GM12801 (cell line): Measurements from ENCODE around the gene CAPNS2.

Experiments
- TF ChIP-seq, protein P1 (sequence below): IDR thresholded peaks from one replicate; pipeline ENCODE4 v1.5.1; 2011; ENCODE audit warnings: control low read depth; ENCODE audit not compliant: insufficient read length; ENCODE audit errors: extremely low read depth

Gene CAPNS2

DNA sequence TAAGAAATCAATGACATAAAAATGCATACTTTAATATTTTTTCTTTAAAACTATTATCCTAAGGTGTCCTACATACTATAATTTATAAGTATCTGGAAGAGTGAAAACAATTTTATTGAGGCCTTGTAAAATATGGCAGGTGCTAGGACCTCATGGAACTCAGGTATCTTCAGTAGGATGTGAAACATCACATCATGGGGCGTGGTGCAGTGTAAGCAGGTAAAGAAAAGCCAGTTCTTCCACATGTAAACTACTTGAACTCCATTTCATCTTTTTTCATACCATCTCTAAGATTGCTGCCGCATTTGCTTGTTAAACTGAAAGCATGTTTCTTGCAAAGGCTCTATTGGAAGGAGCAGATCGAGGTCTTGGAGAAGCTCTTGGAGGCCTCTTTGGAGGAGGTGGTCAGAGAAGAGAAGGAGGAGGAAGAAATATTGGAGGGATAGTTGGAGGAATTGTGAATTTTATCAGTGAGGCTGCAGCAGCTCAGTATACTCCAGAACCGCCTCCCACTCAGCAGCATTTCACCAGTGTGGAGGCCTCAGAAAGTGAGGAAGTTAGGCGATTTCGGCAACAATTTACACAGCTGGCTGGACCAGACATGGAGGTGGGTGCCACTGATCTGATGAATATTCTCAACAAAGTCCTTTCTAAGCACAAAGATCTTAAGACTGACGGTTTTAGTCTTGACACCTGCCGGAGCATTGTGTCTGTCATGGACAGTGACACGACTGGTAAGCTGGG, at the start of gene CAPNS2:
TSS of gene CAPNS2 (plus strand) at position 253 of the 744 bp plus-strand sequence. CDS start at position 326, 73 bp downstream.
- TF ChIP-seq, protein P1, sequence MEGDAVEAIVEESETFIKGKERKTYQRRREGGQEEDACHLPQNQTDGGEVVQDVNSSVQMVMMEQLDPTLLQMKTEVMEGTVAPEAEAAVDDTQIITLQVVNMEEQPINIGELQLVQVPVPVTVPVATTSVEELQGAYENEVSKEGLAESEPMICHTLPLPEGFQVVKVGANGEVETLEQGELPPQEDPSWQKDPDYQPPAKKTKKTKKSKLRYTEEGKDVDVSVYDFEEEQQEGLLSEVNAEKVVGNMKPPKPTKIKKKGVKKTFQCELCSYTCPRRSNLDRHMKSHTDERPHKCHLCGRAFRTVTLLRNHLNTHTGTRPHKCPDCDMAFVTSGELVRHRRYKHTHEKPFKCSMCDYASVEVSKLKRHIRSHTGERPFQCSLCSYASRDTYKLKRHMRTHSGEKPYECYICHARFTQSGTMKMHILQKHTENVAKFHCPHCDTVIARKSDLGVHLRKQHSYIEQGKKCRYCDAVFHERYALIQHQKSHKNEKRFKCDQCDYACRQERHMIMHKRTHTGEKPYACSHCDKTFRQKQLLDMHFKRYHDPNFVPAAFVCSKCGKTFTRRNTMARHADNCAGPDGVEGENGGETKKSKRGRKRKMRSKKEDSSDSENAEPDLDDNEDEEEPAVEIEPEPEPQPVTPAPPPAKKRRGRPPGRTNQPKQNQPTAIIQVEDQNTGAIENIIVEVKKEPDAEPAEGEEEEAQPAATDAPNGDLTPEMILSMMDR: no peak

DNA sequence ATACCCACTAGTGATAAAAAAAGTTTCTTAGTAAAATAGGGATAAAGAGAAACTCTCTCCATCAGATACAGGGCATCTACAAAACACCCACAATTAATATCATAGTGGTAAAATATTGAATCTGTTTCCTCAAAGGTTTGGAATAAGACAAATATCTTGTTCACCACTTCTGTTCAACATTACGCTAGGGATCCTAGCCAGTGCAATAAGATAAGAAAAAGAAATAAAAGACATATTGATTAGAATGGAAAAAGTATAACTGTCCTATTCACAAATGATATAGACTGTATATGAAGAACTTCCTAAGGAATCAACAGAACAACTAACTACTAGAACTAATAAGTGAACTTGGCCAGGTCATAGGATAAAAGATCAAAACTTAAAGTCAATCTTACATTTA, 44.7 kb upstream of the CAPNS2 start:
- TF ChIP-seq, protein P1: no peak

DNA sequence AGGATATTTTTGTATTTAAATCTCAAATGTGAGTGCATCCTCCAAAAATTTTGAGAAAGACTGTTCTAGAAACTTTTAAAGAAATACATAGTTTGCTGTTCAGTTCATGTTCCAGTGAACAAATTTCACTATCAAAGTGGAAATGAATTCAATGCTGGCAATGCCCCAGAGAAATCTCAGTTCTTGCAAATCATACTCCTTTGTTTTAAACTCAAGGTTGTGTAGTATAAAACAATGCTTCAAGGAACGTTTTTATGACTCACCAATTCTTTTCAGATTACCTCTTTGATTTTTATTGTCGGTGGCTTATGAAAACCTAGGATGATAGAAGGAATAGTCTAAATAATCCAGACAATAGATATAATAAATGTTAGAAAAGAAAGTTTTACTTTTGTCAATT, 40.0 kb upstream of the CAPNS2 start:
- TF ChIP-seq, protein P1: no peak

DNA sequence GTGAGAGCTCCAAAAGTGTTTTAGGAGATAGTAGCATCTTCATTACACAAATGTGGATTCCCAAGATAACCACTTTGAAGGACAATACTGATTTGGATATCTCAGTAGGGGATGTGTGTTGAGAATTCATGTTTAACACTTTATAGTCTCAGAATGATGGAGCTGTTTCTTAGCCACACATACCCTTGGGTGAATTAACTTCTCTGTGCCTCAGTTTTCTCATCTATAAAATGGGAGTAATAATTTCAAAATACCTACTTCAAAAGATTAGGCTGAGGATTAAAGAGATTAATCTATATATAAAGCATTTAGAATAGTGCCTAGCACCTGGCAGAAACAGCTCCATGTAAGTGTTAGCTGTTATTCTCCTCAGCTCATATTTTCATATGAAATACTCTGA, 38.6 kb upstream of the CAPNS2 start:
- TF ChIP-seq, protein P1: no peak

DNA sequence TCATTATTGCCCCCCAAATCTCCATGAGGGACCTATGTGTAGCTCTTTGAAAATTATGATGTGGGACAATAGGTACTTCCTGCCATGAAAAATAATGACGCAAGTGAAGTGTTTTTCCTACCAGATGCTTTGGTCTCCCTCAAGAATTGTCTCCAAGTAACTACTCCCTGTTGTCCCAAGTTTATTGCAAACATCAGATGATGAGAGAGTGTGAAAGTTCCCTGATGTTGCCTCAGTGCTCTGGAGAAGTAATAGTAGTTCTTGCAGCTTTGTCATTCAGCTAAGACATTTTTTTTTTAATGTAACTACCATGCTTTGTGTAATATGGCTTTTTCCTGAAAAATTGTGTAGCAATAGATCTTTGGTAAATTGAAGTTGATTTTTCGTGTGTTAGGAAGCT, 37.5 kb upstream of the CAPNS2 start:
- TF ChIP-seq, protein P1: no peak

DNA sequence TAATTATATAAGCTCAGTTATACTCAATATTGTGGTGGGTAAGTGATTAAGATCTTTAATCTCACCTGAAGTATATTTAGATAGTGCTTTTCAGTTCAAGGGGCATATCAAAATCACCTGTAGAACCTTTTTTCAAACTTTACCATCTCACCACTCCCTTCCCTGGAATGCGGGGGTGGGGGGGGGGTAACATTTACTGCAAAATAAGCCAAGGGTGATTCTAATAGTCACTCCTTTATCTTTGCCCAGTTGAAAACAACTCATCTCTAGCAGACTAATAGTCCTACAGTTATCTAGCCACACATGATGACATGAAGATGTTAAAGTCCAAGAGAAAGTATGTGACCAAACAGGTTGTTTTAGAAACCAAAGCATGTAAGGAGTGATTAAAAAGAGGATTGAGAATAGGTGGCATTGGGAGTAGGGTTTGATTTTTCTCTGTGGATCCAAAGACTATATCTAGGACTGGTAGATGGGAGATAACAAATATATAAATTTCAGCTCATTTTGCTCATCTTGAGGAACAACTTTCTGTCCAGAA, 36.1 kb upstream of the CAPNS2 start:
- TF ChIP-seq, protein P1: no peak

DNA sequence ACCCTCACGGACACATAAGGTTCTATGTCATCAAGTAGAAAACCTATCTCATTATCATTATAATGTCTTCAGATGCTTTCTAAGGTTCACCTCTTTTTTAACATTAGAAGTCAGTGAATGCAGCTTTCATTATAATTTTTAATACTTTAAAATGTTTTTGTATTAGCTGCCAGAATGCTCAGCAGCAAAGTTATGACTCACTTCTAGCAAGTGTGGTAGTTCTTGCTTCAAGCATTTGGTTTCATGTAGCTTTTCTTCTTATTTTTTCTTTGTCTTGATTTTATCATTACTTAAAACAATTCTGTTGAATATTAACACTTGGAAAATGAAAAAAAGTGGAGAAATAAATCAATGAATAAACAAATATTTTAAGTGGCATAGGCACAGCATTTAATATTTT, 34.3 kb upstream of the CAPNS2 start:
- TF ChIP-seq, protein P1: no peak
